HG03460 (cell line): ENCODE measurements around the gene SPATA6L.
A peak's percentile ranks its signal among the peaks of the same experiment; 100 is the strongest.
"Not testable (repeated sequence)": the region's sequence is repeated elsewhere in the genome, so short reads cannot be mapped to it uniquely, and the experiment has no call there.

ENCODE experiments used
- ATAC-seq: cut with Tn5 transposase; IDR thresholded peaks from one replicate; pipeline ENCODE4 v1.9.1; 2021; ENCODE audit not compliant: unreplicated experiment

Gene SPATA6L

GRCh38 chr9:4639420-4639819 lies 26.9 kb downstream of the SPATA6L start:
- no peak for ATAC-seq

GRCh38 chr9:4638968-4639367 lies 27.3 kb downstream of the SPATA6L start:
- ATAC-seq, result no peak

- ATAC-seq, result no peak
Measured at GRCh38 chr9:4630836-4631235, 35.4 kb downstream of the SPATA6L start.

- ATAC-seq, result no peak
Measured at GRCh38 chr9:4622016-4622415, 44.3 kb downstream of the SPATA6L start.

DNA sequence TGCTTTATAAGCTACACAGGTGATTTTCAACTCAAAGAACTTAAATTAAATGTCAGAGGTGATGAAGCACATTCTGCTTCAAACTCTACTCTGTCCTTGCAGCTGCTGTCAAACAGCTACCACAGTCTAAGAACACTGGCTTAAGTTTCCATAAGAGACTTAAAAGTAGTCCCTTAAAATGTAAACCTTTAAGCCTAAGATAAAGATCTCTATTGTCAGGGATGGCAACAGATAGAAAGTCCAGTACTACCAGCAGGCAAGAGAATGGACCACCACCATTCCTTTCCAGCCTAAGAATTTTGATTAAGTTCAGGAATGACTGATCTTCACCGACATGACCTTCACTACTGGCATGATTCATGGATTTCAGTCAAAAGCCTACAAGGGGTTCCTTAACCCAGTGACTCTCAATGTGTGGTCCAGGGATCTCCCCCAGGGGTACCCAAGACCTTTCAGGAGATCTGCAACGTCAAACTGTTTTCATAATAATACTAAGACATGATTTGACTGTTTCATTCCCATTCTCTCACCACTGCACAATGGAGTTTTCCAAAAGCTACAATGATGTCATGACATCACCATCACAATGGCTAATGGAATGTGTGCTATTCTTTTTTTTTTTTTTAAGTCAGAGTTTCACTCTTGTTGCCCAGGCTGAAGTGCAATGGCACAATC lies 45.3 kb downstream of the SPATA6L start:
- ATAC-seq, result no peak

DNA sequence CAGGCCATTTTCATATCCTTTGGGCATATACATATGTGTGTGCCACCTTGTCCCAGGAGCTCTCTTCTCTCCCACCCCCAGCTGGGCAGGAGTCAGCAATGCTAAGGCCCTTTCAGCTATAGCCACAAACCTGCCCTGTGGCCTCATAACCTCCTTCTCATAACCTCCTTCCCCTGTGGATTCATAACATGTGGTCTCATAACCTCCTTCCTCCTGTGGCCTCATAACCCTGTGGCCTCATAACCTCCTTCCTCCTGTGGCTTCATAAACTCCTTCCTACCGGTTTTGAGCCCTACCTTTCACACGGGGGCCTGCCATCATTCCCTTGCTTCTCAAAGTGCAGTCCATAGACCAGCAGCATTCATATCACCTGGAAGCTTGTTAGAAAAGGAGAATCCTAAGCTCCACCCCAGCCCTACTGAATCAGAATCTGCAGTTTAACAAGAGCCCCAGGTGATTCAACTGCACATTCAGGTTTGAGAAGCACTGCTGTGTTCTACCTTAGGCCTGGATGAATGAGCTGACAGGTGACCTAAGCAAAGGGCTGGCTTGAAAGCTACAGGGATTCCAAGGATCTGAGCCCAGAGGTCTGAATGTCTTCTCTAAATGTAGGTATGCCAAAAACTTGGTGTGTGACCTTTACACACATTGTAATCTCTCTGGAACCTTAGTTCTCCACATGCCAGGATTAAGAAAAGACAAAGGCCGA lies 46.1 kb downstream of the SPATA6L start:
- ATAC-seq, result no peak

GRCh38 chr9:4618700-4619099 lies 47.6 kb downstream of the SPATA6L start:
- no peak for ATAC-seq

DNA sequence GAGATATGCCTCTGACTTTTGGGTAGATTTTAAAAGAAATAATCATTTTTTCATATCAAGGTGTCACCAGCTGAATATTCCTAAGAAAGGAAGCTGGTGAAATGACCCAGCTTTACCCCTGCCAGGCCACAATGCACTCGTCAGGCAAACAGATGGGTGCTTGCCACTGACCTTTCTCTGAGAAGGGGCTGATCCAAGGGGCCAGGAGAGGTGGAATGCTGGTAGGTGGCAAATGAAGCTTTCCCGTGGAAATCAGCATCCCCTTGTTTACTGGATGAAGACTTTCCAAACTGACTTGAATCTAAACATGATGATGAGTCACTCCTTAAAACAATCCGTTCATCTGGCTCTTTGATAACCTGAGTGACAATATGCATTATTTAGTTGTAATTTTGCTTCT lies 48.5 kb downstream of the SPATA6L start:
- no peak for ATAC-seq

GRCh38 chr9:4615778-4616177 lies 50.5 kb downstream of the SPATA6L start:
- ATAC-seq, result no peak

DNA sequence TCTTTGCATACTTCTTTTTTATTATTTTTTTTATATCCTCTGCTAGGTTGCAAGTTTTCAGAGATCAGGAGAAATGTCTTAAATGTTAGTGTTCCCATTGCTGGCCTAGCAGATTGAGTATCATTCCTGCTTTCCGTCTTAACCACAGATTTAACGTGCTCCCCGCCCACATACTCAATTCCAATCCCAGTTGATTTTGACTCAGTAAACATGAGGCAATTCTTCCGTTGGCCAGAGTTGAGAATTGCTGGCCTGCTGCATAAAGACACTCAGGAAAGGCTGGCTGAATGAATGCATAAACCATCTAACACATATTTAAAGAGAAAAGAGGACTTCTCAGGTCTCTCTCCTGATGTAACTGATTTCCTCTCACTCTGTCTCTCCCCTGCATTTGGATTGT lies 51.0 kb downstream of the SPATA6L start:
- ATAC-seq, result no peak

GRCh38 chr9:4614627-4615026 lies 51.7 kb downstream of the SPATA6L start:
- no peak for ATAC-seq

DNA sequence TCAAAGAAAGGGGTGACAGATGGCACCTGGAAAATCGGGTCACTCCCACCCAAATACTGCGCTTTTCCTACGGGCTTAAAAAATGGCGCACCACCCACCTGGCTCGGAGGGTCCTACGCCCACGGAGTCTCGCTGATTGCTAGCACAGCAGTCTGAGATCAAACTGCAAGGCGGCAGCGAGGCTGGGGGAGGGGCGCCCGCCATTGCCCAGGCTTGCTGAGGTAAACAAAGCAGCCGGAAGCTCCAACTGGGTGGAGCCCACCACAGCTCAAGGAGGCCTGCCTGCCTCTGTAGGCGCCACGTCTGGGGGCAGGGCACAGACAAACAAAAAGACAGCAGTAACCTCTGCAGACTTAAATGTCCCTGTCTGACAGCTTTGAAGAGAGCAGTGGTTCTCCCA lies 60.2 kb downstream of the SPATA6L start:
- ATAC-seq, result not testable (repeated sequence)

GRCh38 chr9:4604678-4605095 lies 61.6 kb downstream of the SPATA6L start:
- peak; percentile 84 for ATAC-seq

DNA sequence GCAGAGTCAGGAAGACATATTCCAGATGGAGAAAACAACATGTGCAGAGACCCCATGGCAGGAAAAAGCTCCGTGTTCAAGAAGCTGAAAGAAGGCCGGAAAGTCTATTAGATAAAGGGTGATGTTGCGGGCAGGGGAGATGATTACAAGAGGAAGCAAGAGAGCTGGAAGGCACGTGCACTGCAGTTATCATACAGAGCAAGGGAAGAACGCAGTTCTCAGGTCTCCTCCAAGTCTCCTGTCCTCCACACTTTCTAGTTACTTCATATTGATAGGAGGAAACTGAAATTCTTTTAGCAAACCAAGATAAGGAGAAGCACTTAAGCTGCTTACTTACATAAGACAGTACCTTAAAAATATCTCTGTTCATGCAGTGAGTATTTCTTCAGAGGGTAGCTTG lies 62.5 kb downstream of the SPATA6L start:
- no peak for ATAC-seq

- ATAC-seq, result no peak
Measured at GRCh38 chr9:4600368-4600767, 65.9 kb downstream of the SPATA6L start.

DNA sequence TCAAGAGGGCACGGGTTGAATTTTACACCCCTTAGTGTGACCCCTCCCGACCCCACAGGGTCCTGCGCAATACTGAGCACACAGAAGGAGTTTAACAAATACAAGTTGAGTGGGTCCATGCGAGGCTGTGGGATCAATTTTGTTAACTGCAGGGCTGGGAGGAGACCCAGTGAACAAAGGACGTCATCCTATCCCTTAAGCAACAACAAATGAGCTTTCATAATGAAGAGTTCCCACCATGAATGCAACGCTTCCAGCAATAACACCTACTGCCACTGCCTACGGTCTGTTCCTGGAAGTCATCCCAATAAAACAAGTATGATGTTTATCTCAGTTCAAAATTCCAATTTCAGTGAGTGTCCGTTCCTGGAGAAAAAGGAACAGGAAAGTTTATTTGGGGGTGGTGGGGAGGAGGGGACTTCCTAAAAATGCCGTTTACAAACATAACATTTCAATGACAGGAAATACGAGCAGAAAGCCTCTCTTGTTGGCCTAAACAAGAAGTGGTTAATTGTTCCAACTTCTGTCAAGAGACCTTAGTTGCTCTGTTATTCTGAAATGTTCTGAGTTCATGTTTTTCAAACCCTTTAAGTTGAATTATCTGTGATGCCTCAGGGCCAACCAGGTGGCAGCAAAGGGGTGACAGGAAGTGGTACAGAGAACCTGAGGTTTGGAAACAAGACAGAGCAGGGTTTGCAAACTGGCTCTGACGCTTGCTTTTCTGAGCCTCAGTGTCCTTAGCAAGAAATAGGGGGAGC lies 69.9 kb downstream of the SPATA6L start:
- ATAC-seq, result peak; percentile 54

- ATAC-seq, result no peak
Measured at GRCh38 chr9:4594994-4595393, 71.3 kb downstream of the SPATA6L start.

DNA sequence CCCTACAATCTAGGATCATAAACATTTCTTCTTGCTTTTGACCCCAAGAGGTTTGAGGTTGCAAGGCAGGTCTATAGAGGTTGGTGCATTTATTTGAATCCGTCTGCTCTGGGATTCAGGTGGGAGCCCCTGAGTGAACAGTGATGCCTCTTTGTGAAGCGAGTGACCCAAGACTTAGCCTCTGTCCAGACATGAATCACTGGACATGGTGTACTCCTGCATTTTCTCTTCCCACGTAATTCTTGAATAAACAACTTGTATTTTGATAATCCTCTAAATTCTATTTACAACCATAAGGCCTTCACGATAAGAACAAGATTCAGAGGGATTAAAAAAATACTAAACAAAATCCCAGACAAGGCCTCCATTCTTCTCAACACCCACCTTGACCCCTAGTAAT lies 71.7 kb downstream of the SPATA6L start:
- ATAC-seq, result no peak

GRCh38 chr9:4592886-4593285 lies 73.4 kb downstream of the SPATA6L start:
- no peak for ATAC-seq

GRCh38 chr9:4592295-4592694 lies 74.0 kb downstream of the SPATA6L start:
- ATAC-seq, result no peak

- no peak for ATAC-seq
Measured at GRCh38 chr9:4591123-4591500, 75.2 kb downstream of the SPATA6L start.
